Activated effector memory CD4-positive, alpha-beta T cell treated with Interleukin-2 at 50 U/mL for 16 hours (primary cell): ENCODE measurements around the gene THRB.

Experiments used
- DNase-seq: peaks from one replicate; pipeline ENCODE4 v3.0.0-alpha.2; 2020

The THRB gene

DNA sequence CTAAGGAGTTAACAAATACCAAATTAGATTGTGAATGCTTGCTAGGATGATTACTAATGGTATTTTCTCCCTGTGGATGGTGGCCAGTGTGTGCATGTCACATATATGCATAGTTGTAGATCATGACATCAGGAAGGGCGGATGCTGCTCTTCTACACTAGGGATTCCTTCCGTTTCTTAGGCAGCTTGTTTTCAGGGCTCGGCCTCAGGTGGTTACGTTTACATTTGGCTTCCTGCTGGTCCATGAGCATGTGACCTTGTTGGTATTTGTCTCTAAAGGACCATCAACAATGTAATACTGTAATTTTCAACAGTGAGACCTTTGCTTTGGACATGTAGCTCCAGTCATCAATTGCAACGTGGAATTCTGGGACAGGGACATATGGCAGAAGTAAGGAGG, 328.1 kb downstream of the THRB start:
- DNase-seq = no peak

DNA sequence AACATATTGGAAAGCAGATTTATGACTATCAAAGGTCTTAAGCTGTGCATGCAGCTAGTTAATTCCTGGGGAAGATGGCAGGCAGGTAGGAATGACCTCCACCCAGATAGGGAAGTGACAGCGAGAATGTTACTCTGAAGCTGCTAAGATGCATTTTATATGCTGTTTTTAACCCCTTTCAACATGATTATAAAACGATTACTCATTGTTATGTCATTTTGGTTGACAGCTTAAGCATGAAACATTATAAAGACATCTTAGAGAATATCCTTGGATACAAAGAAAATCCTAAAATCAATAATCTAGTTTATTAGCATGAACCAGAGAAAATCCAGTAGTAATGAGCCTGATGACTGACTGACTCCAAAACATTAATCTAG, 329.1 kb downstream of the THRB start:
- DNase-seq = no peak

DNA sequence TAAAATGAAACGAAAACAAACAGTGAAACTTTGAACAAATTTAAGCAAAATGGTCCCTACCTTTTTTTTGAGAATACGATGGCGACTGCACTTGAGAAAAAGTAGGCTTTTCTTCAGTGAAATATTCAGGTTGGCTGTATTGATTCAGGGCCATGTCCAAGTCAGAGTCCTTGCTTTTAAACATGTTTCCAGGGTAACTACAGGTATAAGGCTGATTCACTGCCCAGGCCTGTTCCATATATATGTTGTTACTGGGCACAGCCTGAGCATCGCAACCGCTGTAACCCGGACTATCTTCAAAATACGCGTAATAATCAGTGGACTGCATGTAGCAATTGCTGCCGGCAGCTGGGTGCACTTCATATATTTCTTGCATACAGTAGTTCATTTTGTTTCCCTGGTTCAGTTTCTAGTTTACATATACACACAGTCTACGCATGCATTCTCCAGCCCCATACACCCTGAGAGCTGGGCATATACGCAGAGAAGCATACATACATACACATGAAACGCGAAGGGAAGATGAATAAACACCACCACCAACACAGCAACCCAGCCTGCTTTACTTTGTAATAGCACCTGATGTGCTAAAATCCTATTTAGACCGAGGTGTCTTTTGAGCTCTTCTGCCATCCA, 329.6 kb downstream of the THRB start:
- DNase-seq = no peak

DNA sequence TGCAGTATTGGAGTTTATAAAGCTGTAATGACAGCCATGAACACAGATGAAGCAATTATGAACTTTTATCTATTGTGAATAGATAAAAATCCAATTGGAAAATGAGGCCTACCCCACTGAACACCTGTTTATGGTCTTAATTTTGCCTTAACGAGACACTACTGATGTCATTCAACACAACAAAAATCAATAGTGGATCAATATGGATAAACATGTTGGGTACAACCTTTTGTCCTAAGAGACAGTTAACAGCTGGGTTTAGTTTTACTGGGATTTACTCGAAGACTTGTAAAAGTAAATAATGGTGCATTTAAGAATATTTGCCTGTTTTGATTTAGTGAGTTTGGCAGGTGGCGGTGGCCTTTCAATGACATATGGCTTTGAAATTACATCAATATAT, 331.7 kb downstream of the THRB start:
- DNase-seq = no peak

DNA sequence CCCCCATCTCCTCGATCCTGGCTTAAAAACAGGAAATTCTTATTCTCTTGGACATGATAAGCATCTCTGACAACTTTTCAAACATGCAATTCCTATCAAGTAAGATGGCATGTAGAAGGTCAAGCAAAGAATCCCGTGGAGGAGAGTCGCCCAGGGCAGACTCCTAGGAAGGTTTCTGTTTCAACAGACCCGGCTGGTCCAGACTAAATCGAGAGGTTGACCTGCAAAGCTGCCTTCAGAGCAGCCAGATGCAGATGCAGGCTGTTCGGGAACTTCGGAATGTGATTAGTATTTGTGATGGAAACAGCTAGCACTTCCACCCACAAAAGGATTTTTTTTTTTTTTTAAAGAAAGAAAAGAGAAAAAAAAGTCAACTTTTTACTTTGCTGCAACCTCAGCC, 332.8 kb downstream of the THRB start:
- DNase-seq = no peak

DNA sequence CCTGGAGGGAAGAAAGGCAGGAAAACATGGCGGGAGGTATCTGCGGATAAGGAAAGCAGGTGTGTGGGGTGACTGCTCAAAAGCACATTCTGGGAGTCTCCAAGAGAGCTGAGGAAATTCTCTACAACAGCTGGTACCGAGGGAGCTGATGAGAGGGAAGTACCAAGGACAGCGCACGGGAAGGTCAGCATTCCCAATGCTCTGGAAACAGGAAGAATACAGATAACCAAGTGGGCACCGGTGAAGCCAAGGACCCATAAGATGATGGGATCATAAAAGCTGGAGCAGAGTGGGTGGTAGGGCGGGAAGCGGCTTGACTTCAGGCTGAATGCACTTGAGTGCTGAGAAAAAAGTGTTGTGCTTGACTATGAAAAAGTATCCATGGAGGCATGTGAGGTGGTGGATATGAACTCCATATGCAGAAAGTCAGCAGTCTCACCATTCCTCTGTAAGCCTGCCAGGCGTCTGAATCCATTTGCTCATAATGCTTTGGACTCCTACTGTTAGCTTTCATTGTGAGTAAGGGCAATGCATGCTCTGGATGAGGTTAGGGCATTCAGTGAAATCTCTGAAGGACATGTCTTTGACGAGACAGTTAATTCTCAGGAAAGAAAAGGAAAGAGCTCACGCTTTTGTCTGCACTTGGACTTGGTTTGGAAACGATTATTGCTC, 334.1 kb downstream of the THRB start:
- no peak for DNase-seq

DNA sequence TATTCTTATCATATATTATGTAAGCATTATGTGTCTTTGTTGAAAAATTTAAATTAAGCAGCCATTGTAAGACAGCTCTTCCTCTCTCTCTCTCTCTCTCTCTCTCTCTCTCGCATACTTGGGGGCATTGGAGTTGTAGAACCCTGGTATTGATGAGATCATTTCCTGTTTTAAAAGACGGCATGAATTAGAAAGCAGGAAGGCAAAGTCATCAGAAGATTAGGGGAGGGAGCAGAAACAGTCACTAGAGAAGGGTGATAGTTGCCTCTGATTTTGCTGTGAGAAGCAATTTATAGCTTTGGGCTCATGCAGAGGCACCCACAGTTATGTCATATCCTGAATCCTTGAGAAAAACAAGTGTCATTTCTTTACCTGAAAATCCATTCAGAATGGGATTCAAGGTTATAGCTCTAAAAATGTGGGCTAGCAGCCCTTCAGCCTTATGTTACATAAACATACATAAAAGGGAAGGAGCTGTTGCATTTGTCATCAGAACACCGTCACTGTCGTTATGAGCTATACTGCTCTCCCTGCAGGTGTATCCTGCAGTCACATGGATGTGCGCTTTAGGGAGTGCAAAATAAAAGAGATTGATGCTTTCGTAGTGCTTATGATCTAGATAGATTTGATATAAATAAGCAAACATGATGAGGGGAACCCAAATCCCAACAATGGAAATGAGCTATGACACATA, 335.7 kb downstream of the THRB start:
- DNase-seq = no peak

DNA sequence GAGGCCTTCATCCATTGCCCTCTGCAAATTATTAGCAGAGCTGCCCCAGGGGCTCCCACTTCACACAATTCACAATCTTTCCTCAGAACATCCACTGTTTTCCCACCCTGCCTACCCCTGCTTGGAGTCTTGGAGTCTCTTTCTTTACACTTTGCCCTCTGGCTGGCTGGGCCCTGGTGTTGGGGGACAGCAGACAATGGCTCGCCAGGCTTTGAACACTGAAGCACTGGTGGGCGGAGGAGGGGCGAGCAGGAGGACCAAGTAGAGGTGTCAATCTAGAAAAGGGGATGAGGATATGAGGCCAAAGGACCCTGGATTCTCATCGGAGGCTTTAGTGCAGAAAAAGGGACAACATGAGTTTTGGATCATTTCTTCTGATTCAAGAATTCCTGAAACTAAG, 337.5 kb downstream of the THRB start:
- DNase-seq = no peak

DNA sequence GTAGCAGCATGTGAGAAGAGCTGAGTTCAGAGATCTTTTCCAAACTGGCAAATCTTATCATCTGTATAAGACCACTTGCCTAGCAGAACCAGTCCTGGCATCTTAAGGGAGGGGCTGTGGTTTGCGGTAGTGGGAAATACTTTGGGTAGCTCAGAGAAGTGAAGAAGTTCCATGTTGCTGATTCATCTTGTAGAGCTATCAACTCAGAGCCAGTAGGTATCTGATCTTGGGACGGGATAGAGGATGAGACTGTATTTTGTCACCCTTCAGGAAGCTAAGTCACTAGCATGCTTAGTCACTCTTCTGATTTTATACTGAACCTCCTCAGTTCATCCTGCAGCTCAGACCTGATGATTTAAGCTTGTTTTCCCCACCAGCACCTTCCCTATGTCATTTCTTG, 338.2 kb downstream of the THRB start:
- DNase-seq = no peak

DNA sequence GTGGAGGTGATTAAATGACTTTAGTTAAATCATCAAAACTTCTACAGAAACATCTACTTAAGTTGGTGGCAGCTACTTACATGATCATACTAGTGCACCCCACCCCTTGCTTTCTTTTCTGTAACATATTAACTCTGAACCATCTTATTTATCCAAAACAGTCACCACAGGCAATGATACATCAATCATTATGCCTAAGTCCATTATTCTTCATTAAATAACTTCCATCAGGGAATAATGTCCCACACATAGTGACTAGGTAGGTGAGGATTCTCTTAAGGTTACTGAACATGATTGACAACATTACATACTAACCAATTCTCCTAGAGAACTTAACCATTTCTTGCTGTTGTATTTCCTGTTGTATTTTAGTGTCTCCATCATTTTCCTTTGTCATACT, 339.4 kb downstream of the THRB start:
- DNase-seq = no peak

DNA sequence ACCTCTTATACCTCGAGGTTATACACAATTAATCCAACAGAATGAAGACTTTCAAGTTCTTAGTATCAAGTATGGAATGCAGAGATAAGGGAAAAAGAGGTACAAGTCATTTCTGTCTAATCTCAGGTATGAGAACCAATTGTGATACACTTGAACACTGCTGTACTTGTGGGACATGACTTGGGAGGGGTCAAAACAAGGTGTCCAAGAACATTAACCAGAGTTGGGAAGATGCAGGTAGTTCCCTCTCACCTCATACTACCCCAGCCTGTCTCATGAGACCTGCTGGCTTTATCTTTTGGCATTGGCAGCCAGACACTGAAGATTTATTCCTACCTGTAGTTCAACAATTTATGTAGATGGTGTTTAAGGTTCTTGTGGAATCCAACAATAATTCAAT, 339.9 kb downstream of the THRB start:
- no peak for DNase-seq

DNA sequence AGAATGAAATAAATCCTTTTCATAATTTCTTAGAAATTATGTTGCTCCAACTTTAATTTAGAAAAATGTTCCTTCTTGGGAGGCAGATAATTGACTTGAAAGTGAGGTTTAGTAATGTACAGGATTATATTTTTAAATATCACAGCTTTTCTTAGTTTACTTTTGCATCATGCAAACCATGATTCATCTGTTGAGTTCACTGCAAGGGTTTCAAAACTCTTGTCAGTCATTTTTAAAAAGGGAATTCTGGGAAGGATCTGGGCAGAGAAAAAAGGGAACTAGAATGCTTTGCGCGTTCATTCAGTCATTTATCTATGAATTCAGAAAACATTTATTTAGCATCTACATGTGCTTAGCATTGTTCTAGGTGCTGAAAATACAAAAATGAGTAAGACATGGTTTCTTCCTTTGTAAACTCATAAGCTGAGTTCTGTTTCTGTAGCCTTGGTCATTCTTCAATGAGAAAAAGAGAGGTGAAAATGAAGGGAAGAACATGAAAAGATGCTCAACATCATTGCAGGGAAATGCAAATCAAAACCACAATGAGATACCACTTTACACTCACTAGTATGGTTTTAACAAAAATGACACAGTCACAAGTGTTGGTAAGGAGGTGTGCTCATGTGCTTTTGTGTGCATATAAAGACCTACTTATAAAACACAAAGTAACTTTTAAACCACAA, 340.5 kb downstream of the THRB start:
- DNase-seq = no peak

DNA sequence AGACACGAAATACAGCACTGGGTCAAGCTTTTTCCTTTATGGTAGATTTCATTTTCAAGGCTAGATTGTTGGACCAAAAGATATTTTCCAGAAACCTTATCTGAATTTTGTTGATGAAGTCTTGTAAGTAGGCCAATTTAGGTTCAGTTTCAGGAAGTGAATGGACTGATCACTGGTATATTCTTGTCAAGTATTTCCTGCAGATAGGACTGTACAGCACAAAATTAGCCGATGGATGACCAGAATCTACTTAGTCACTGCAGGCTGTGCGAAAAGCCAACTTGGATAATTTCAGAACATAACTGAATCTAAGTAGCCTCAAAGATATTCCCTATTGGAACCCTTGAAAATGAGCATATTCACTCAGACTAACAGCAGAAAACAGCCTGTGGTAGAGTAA, 343.1 kb downstream of the THRB start:
- no peak for DNase-seq

DNA sequence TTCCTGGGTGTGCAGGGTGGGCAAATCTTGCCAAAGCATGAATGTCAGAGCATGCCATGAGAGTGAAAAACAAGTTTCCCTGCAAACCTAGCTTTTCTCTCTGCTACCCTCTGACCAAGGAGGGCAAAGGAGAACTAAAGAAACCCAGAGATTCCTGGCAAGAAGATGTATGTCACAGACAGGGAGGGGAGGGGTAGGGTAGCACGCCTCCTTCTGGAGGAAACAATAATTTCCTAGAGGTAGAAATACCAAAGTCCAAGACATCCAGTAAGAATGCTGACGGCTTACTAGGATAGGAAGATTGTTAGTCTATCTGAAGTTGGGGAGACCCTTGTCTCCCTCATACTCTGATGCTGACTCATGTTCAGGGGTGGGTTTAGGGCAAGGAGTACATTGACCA, 345.6 kb downstream of the THRB start:
- DNase-seq = no peak

DNA sequence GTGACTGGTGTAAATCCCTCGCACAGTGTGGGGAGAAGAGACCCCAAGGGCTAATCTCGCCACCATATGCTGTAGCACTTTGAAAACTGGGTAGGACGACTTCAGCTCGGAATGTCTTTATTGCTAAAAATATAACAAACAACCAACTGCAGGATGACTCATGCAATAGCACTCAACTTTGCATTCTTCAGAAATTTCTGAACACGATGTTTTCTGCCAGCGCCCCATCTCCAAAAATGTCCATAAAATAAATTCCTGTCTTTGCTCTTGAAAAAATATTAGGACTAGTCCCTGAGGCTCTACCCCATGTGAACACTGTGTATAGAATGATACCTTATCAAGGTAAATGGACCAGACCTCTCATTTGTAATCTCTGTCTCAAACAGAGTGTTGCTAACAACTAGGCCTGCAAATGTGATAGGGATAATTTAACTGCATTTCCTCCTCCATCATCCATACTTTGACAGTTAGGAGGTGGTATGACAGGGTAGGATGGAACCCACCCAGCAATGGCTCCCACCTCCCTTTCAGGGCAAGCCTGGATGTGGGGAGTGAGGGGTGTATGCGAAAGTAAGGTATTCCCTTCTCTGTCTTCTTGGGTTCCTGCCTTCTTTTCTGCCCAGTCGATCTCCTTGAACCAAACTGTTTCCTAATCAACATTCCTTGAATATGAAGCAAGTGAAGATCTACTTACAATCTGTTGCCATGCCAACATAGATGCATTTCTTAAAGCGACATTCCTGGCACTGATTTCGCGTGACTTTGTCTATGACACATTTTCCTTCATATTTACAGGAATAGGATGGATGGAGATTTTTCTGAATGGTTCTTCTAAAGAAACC, 348.4 kb downstream of the THRB start:
- DNase-seq = no peak

DNA sequence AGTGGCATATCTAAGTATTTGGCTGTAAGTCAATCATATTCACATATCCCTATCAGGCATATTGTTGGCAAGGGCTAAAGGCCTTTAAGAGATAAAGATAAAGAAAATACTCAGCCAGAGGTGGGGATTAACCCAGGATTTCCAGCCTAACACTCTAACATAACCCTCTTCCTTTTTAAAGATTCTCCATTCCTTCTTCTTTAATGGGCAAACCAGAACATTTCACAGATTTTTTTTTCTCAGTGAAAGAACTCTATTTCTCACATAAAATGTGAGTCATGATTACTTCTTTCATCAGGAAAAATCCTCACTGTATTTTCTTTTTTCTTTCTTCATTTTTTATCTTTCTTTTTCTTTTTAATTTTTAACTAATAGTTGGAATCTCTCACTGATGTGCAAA, 349.2 kb downstream of the THRB start:
- DNase-seq = no peak

DNA sequence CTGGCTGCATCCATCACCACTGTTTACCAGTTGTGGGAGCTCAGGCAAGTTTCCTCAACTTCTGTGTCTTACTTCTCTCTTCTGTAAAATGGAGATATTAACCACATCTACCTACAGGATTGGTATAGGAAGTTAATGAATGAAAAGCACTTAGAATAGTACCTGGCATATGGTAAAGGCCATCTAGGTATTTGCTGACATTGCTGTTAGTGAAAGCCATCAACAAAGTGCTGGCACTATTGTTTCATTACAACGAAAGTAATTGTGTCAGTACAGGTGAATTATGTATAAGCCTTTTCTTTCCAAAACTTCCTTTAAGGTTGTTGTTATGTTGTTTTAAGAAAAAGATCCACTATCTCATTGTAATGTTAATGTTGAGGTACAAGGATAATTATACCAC, 352.5 kb downstream of the THRB start:
- DNase-seq = no peak

DNA sequence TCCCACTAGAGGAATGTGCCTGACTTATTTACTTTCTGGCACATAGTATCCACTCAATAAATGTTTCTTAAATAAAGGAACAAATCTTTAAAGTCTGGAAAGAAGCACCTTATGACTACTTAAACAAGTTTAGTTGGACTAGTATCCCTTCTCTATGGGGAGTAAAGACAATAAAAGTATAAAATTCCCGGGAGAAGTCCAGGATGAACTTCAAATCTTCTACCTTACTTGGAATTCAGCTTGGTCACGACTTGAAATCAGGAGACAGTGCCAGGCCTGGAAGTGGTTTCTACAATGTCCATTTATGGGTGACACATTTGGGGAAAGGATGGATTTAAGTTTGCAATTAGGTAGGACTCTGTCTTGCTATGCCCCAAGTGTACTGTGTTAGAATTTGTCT, 353.1 kb downstream of the THRB start:
- DNase-seq = no peak

DNA sequence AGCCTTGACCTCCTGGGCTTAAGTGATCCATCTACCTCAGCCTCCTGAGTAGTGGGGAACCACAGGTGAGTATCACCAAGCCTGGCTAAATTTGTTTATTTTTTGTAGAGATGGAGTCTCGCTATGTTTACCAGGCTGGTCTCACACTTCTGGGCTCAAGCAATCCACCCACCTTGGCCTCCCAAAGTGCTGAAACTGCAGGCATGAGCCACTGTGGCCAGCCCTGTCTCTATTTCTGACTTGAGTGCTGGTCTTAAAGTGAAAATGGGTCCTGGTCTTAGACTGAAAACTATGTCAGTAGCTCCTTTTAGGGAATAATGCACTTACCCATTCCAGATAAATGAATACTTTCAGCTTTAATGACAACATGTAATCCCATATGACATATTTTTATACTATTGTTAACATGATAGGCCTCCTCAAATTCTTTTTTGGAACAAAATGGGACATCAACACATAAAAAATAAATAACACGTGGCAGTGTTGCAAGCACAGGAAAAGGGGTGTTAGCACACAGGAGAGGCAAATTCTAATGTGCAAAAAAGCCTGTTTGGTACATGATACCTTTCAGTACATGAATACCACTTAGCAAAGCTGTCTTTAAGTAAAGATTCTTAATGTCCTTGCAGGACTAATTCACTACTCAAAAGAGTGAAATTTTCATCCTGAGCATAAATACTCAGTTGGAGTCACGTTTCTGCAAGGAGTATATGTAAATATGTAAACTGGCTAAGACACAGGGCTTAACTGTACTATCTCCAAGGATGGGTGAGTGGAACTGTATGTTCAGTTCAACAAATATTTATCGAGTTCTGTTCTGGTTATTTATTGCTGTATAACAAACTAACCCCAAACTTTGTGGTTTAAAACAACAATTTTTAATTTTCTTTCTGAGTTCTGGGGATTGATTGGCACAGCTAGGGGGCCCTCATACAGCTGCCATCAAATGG, 354.9 kb downstream of the THRB start:
- no peak for DNase-seq

DNA sequence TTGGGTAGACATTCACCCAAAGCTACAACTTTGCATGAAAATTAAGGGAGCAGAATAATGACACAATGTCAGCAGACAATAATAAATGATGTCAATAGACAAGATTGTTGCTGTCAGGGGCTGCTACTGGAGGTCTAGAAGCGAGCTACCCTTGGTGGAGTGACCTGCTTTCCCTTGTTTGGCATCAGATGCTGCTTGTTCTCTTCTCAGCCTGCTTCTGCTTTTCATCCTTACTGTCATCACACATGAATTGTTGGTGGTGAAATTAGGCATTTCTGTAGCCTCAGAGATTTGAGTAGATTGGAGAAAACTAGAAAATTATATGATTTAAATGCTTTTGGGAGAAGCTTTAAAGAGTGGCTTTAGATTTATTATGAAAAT, 355.8 kb downstream of the THRB start:
- no peak for DNase-seq

DNA sequence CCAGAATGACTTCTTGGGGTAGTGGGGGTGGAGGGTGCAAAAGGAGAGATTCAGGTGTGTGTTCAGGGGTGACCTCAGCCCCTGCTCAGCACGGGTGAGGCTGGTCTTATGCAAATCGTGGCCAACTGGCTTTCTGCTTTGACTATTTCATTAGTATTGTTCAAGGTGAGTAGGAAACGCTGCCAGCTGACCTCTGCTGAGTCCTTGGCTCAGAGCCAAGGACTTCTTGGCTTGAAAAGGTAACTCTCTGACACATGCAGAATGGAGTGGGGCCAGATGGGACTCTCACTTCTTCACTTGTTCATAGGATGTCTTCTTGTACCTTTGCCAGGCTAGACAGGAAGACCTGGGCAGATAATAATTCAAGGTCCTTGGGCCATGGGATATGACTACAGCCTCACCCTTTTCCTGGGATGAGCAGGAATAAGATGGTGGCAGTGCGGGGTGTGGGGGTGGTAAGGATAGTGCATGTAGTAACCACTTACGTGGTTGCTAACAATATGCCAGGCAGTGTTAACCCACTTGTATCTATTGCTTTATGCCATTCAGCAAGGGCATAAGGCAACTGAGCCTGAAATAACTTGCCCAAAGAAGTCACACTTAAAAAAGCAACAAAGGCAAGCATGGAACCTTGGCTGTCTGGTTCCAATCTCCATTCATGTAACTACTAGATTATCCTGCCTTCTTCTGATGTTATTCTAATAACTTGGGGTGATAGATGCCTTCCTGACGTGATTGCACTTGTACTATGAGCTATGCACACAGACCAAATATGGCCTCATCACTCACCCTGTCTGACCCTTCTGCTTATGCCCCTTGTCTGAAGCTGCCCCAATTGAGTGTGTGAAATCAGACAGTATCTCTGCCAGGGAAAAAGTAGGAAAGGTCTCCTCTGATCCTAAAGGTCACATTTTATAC, 356.4 kb downstream of the THRB start:
- DNase-seq = no peak
